Peyer's patch (tissue), 4 donors: ENCODE data around the gene ATP8A1.

Source experiments
- POLR2A ChIP-seq, 2 donors: fragments of 450-650 bp; IDR thresholded peaks; one replicate each; pipeline ENCODE4 v1.5.1; 2017; ENCODE audit warnings: antibody characterized with exemption in 2 of 2, mild to moderate bottlenecking in 2 of 2, moderate library complexity in 2 of 2
- TF ChIP-seq, protein P1 (sequence below), 6 experiments: fragments of 450-650 bp in 4 of 6; fragments of 200-600 bp in 2 of 6; sonication (generic) in 1 of 6; IDR thresholded peaks; one replicate each; pipeline ENCODE4 v1.5.1; 2017 to 2019; ENCODE audit warnings: antibody characterized with exemption in 6 of 6, mild to moderate bottlenecking in 3 of 6, moderate library complexity in 1 of 6

DNA sequence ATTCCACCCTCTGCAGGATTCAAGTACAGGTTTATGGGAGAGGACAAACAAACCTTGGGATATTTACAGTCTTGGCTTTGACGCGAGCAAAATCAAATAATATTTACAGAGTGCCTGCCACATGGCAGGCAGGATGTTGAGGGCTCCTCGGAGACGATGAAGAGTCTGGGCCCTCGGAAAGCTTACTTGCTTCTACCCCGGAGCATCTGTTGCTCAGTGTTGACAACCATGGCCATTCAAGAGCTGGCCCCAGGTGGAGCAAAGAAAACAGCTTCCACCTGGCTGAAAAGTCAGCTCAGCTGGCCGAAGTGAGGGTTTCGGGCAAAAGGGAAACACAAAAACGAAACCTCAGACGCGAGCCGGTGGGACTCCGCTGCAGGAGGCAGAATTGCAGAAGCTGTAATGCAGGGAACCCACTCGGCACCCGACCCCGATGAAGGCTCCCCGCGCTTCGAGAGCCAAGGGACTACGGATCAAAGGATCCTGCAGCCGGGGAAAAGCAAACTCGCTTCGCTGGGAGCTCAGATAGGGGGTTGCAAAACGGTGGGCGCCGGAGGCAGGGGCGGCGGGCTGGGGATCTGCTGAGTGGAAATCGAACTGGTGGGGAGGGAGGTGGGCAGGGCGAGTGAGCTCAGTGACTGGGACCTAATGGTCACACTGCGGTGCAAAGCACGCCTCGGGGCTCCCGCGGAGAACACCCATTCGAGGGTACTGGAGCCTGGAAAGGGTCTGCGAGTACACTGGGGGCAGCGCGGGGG is 805 bp downstream of the ATP8A1 start:
- TF ChIP-seq, protein P1, sequence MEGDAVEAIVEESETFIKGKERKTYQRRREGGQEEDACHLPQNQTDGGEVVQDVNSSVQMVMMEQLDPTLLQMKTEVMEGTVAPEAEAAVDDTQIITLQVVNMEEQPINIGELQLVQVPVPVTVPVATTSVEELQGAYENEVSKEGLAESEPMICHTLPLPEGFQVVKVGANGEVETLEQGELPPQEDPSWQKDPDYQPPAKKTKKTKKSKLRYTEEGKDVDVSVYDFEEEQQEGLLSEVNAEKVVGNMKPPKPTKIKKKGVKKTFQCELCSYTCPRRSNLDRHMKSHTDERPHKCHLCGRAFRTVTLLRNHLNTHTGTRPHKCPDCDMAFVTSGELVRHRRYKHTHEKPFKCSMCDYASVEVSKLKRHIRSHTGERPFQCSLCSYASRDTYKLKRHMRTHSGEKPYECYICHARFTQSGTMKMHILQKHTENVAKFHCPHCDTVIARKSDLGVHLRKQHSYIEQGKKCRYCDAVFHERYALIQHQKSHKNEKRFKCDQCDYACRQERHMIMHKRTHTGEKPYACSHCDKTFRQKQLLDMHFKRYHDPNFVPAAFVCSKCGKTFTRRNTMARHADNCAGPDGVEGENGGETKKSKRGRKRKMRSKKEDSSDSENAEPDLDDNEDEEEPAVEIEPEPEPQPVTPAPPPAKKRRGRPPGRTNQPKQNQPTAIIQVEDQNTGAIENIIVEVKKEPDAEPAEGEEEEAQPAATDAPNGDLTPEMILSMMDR (IDR thresholded peaks at IDR 0.05) = no peak
- TF ChIP-seq POLR2A (IDR thresholded peaks at IDR 0.05) = no peak
